ENCODE data around the gene CDKL1. TPM values are rescaled to one million over a fixed set of nuclear protein-coding genes. Genes with fewer than 3 reads are reported as not detected.
"Not testable (repeated sequence)": the region's sequence is repeated elsewhere in the genome, so short reads cannot be mapped to it uniquely, and the experiment has no call there.

Gene CDKL1
- total RNA-seq, 1 donor from 2014 or later: 5.4 TPM

GRCh38 chr14:50366115-50366514 lies 30.6 kb downstream of the CDKL1 start:
- H3K27ac Mint-ChIP-seq (ENCODE audit: unreplicated experiment): no peak overlapping the region
- FAIRE-seq: no peak

GRCh38 chr14:50365572-50365971 lies 31.1 kb downstream of the CDKL1 start:
- not testable (repeated sequence) for H4K20me1 ChIP-seq (ENCODE audit: insufficient read depth, low read length); DNase-seq (ENCODE audit: low read depth); H3K4me3 ChIP-seq (ENCODE audit: insufficient read depth, low read depth, low read length); H3K4me3 Mint-ChIP-seq (ENCODE audit: unreplicated experiment); H3K4me1 ChIP-seq (ENCODE audit: insufficient read depth, low read length); H3K27ac Mint-ChIP-seq (ENCODE audit: unreplicated experiment); H3K27me3 Mint-ChIP-seq (ENCODE audit: low read depth, unreplicated experiment); H3K79me2 ChIP-seq (ENCODE audit: insufficient read depth, low read length); H3K4me1 Mint-ChIP-seq (ENCODE audit: low read depth, unreplicated experiment); H2AFZ ChIP-seq (ENCODE audit: low read depth, low read length); H3K4me2 ChIP-seq (ENCODE audit: low read length); FAIRE-seq; H3K36me3 ChIP-seq (ENCODE audit: insufficient read depth, low read length); H3K9me3 Mint-ChIP-seq (ENCODE audit: unreplicated experiment); H3K27me3 ChIP-seq (ENCODE audit: insufficient read depth, low read length); H3K9ac ChIP-seq (ENCODE audit: low read length); H3K9me3 ChIP-seq (ENCODE audit: insufficient read depth, low read depth, low read length); H3K36me3 Mint-ChIP-seq (ENCODE audit: low read depth, unreplicated experiment); H3K27ac ChIP-seq (ENCODE audit: low read depth, low read length)

More at GRCh38 chr14:50366115-50366514, 30.6 kb downstream of the CDKL1 start:
- no peak overlapping the region for H3K9ac ChIP-seq (ENCODE audit: low read length)
- no peaks in the 10 kb centered on the region for H3K9me3 ChIP-seq (ENCODE audit: insufficient read depth, low read depth, low read length)
- H3K4me1 ChIP-seq (ENCODE audit: insufficient read depth, low read length): no peaks in the 10 kb centered on the region
- no peak overlapping the region for H3K4me3 Mint-ChIP-seq (ENCODE audit: unreplicated experiment)
- H3K4me1 Mint-ChIP-seq (ENCODE audit: low read depth, unreplicated experiment): peaks cover 10% of the 10 kb centered on the region
- no peaks in the 10 kb centered on the region for H3K9me3 Mint-ChIP-seq (ENCODE audit: unreplicated experiment)
- H3K36me3 ChIP-seq (ENCODE audit: insufficient read depth, low read length): no peaks in the 10 kb centered on the region
- no peak overlapping the region for H3K27ac ChIP-seq (ENCODE audit: low read depth, low read length)
- no peaks in the 10 kb centered on the region for H3K27me3 Mint-ChIP-seq (ENCODE audit: low read depth, unreplicated experiment)
- H4K20me1 ChIP-seq (ENCODE audit: insufficient read depth, low read length): no peaks in the 10 kb centered on the region
- no peak for TF ChIP-seq CTCF (IDR thresholded peaks at IDR 0.05; ENCODE audit: insufficient read depth, low read depth, low read length)
- H3K27me3 ChIP-seq (ENCODE audit: insufficient read depth, low read length): no peaks in the 10 kb centered on the region
- DNase-seq (ENCODE audit: low read depth): no peak
- no peaks in the 10 kb centered on the region for H3K79me2 ChIP-seq (ENCODE audit: insufficient read depth, low read length)
- no peak overlapping the region for H2AFZ ChIP-seq (ENCODE audit: low read depth, low read length)
- H3K4me2 ChIP-seq (ENCODE audit: low read length): no peak overlapping the region
- peaks cover 7% of the 10 kb centered on the region for H3K36me3 Mint-ChIP-seq (ENCODE audit: low read depth, unreplicated experiment)
- no peak overlapping the region for H3K4me3 ChIP-seq (ENCODE audit: insufficient read depth, low read depth, low read length)

- H3K27me3 ChIP-seq (ENCODE audit: insufficient read depth, low read length): no peaks in the 10 kb centered on the region
- H3K4me1 ChIP-seq (ENCODE audit: insufficient read depth, low read length): no peaks in the 10 kb centered on the region
- H3K4me3 ChIP-seq (ENCODE audit: insufficient read depth, low read depth, low read length): no peak overlapping the region
- TF ChIP-seq EZH2 (IDR thresholded peaks at IDR 0.05; ENCODE audit: insufficient read depth, low read length): no peak
- TF ChIP-seq CTCF (IDR thresholded peaks at IDR 0.05; ENCODE audit: insufficient read depth, low read depth, low read length): no peak
- no peak for FAIRE-seq
- DNase-seq (ENCODE audit: low read depth): no peak
- H3K9ac ChIP-seq (ENCODE audit: low read length): no peak overlapping the region
- Mint-ChIP-seq H3K36me3 (ENCODE audit: low read depth, unreplicated experiment) (peaks cover 7% of the 10 kb centered on the region), H3K27me3 (ENCODE audit: low read depth, unreplicated experiment) (no peaks in the 10 kb centered on the region), H3K27ac (ENCODE audit: unreplicated experiment) (no peak overlapping the region), H3K4me3 (ENCODE audit: unreplicated experiment) (no peak overlapping the region), H3K4me1 (ENCODE audit: low read depth, unreplicated experiment) (peaks cover 10% of the 10 kb centered on the region), H3K9me3 (ENCODE audit: unreplicated experiment) (no peaks in the 10 kb centered on the region)
- H3K9me3 ChIP-seq (ENCODE audit: insufficient read depth, low read depth, low read length): no peaks in the 10 kb centered on the region
- H3K27ac ChIP-seq (ENCODE audit: low read depth, low read length): no peak overlapping the region
- no peaks in the 10 kb centered on the region for H3K79me2 ChIP-seq (ENCODE audit: insufficient read depth, low read length)
- no peaks in the 10 kb centered on the region for H3K36me3 ChIP-seq (ENCODE audit: insufficient read depth, low read length)
- no peaks in the 10 kb centered on the region for H4K20me1 ChIP-seq (ENCODE audit: insufficient read depth, low read length)
- H3K4me2 ChIP-seq (ENCODE audit: low read length): no peak overlapping the region
- H2AFZ ChIP-seq (ENCODE audit: low read depth, low read length): no peak overlapping the region
Observed at GRCh38 chr14:50364792-50365191, 31.9 kb downstream of the CDKL1 start.

Data from astrocyte (in vitro differentiated cells and primary cell).